ENCODE results near the gene TACC2.
"Not testable (repeated sequence)": the region's sequence is repeated elsewhere in the genome, so short reads cannot be mapped to it uniquely, and the experiment has no call there.

Gene TACC2

DNA sequence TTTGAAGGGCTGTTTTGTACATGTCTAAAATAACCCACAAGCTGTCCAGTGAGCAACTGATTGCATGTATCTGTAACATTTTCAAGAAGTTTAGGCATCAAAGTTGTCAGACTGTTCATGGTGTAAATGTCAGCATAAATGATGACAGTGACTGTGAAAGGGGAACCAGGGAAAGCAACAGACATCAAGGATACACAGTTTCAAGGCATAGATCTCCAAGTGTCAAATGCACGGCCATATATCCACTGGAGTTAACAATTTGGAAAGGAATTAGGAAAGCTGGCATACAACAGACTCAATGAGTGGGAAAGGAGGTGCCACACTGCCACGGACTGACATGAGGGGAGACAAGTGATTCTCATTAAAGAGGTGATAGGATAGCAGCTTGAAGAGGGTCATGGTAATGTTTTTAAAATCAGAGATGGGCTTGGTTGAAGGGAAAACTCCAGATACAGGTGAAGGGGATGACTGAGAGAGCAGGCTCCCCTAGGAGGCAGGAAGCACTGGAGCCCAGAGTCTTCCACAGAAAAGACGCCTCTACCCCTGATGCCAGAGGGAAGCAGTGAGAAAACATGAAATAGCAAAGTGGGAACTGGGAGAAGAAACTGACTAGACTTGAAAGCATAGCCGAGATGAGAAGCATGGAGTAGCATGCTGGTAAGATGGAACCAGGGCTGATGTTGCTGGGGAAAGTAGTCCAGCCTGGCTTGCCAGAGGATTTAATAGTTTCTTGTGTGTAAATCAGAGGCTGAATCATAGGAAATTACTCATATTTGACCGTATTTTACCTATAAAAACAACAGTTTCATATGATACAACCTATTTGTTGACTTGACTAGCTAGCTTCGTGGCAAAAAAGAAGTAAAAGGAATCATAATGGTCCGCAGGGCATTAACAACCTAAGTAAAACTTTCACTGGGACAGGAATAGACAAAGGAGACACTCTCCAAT is 32.6 kb upstream of the TACC2 start:
- no peaks in the 10 kb centered on the region for H3K4me1 ChIP-seq (ENCODE audit: control insufficient read depth in 2 of 2, insufficient read depth in 2 of 2, low read length in 2 of 2)
- peaks cover 23 to 26% of the 10 kb centered on the region in 2 donors for H3K36me3 ChIP-seq (ENCODE audit: control insufficient read depth in 2 of 2, insufficient read depth in 2 of 2, low read length in 2 of 2)

DNA sequence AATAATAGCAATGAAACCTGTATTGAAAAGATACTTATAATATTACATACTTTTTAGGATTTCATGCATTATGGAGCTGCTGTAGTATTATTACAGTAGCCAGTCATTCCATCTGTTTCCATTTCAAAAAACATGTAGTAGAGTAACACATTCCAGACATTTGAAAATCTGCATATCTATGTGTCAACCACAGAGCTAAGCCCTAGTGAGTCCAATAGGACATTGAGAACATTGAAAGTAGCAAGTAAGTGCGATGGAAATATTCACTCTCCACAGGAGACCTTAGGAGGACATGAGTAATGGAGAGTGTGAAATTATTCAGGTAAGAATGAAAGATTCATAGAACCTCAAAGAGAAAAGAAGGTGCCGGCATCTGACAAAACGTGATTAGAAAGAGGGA is 29.3 kb upstream of the TACC2 start:
- no peaks in the 10 kb centered on the region for H3K4me1 ChIP-seq (ENCODE audit: control insufficient read depth in 2 of 2, insufficient read depth in 2 of 2, low read length in 2 of 2)
- no peak overlapping the region for H3K9ac ChIP-seq (ENCODE audit: low read depth in 1 of 2, low read length in 2 of 2)
- no peaks in the 10 kb centered on the region for H3K9me3 ChIP-seq (ENCODE audit: control insufficient read depth in 2 of 2, low read length in 2 of 2)
- H3K27me3 ChIP-seq (ENCODE audit: control insufficient read depth in 2 of 2, insufficient read depth in 2 of 2, low read length in 2 of 2) = no peaks in the 10 kb centered on the region
- no peak overlapping the region for H3K4me3 ChIP-seq (ENCODE audit: low read length in 2 of 2)
- H3K36me3 ChIP-seq (ENCODE audit: control insufficient read depth in 2 of 2, insufficient read depth in 2 of 2, low read length in 2 of 2) = peaks cover 24 to 31% of the 10 kb centered on the region in 2 donors
- H3K27ac ChIP-seq (ENCODE audit: low read depth in 2 of 2, low read length in 2 of 2) = no peak overlapping the region

More for the DNA sequence above, 32.6 kb upstream of the TACC2 start:
- Histone ChIP-seq H3K9me3 (ENCODE audit: control insufficient read depth in 2 of 2, low read length in 2 of 2) (no peaks in the 10 kb centered on the region), H3K9ac (ENCODE audit: low read depth in 1 of 2, low read length in 2 of 2) (no peak overlapping the region), H3K27me3 (ENCODE audit: control insufficient read depth in 2 of 2, insufficient read depth in 2 of 2, low read length in 2 of 2) (no peaks in the 10 kb centered on the region), H3K27ac (ENCODE audit: low read depth in 2 of 2, low read length in 2 of 2) (no peak overlapping the region), H3K4me3 (ENCODE audit: low read length in 2 of 2) (no peak overlapping the region)

DNA sequence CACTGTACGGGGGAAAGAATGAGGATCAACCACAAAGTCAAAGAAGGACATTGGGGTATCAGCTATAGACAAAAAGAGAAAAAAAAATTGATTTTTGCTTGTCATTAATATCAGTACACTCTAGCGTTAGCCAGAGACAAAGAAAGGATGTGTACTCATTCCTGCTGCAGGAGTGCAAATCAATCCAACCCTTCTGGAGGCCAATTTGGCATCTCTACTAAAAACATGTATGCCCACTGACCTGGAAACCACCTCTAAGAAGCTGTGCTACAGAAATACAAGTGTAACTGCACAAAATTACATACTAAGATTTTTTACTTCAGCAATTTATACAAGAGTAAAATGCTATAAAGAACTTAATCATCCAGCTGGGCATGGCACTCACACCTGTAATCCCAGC is 27.5 kb upstream of the TACC2 start:
- no peaks in the 10 kb centered on the region for H3K9me3 ChIP-seq (ENCODE audit: control insufficient read depth in 2 of 2, low read length in 2 of 2)
- H3K9ac ChIP-seq (ENCODE audit: low read depth in 1 of 2, low read length in 2 of 2) = no peak overlapping the region
- no peaks in the 10 kb centered on the region for H3K27me3 ChIP-seq (ENCODE audit: control insufficient read depth in 2 of 2, insufficient read depth in 2 of 2, low read length in 2 of 2)
- no peak overlapping the region for H3K27ac ChIP-seq (ENCODE audit: low read depth in 2 of 2, low read length in 2 of 2)
- peaks cover 31 to 32% of the 10 kb centered on the region in 2 donors for H3K36me3 ChIP-seq (ENCODE audit: control insufficient read depth in 2 of 2, insufficient read depth in 2 of 2, low read length in 2 of 2)
- H3K4me3 ChIP-seq (ENCODE audit: low read length in 2 of 2) = no peak overlapping the region
- H3K4me1 ChIP-seq (ENCODE audit: control insufficient read depth in 2 of 2, insufficient read depth in 2 of 2, low read length in 2 of 2) = no peaks in the 10 kb centered on the region

DNA sequence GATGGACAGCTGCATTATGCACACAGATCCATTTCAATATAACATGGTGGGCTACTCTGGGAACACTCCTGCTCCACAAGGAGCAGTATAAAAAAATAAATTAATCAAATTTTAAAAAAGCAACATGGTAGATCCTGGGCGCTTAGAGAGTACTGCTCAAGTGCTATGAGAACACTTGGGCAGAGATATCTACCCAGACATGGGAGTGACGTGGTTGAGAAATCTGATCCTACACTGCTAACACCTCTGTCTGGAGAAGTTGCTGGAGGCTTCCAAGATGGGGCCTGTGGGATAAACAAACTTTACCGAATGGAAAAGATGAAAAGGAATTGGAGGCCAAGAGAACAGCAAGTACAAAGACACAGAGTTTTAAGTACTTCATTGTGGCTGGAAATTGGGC is 23.0 kb upstream of the TACC2 start:
- peaks cover 46 to 49% of the 10 kb centered on the region in 2 donors for H3K36me3 ChIP-seq (ENCODE audit: control insufficient read depth in 2 of 2, insufficient read depth in 2 of 2, low read length in 2 of 2)

DNA sequence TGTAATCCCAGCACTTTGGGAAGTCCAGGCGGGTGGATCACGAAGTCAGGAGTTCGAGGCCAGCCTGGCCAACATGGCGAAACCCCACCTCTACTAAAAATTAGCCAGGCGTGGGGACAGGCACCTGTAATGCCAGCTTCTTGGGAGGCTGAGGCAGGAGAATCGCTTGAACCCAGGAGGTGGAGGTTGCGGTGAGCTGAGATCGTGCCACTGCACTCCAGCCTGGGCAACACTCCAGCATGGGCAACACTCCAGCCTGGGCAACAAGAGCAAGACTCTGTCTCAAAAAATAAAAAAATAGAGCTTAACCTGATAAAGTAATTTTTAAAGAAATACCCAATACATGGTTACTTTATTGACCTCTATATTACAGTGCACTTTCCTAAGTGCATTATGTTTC is 19.9 kb upstream of the TACC2 start:
- not testable (repeated sequence) for H3K27me3 ChIP-seq (ENCODE audit: control insufficient read depth in 2 of 2, insufficient read depth in 2 of 2, low read length in 2 of 2); H3K9me3 ChIP-seq (ENCODE audit: control insufficient read depth in 2 of 2, low read length in 2 of 2); H3K9ac ChIP-seq (ENCODE audit: low read depth in 1 of 2, low read length in 2 of 2); H3K27ac ChIP-seq (ENCODE audit: low read depth in 2 of 2, low read length in 2 of 2); H3K4me3 ChIP-seq (ENCODE audit: low read length in 2 of 2)
- peaks cover 43 to 51% of the 10 kb centered on the region in 2 donors for H3K36me3 ChIP-seq (ENCODE audit: control insufficient read depth in 2 of 2, insufficient read depth in 2 of 2, low read length in 2 of 2)
- H3K4me1 ChIP-seq (ENCODE audit: control insufficient read depth in 2 of 2, insufficient read depth in 2 of 2, low read length in 2 of 2) = peaks cover 6 to 10% of the 10 kb centered on the region in 2 donors

More for the DNA sequence above, 23.0 kb upstream of the TACC2 start:
- no peak overlapping the region for H3K4me3 ChIP-seq (ENCODE audit: low read length in 2 of 2)
- H3K4me1 ChIP-seq (ENCODE audit: control insufficient read depth in 2 of 2, insufficient read depth in 2 of 2, low read length in 2 of 2) = no peaks in the 10 kb centered on the region
- H3K27me3 ChIP-seq (ENCODE audit: control insufficient read depth in 2 of 2, insufficient read depth in 2 of 2, low read length in 2 of 2) = no peaks in the 10 kb centered on the region
- H3K9me3 ChIP-seq (ENCODE audit: control insufficient read depth in 2 of 2, low read length in 2 of 2) = no peaks in the 10 kb centered on the region
- H3K9ac ChIP-seq (ENCODE audit: low read depth in 1 of 2, low read length in 2 of 2) = no peak overlapping the region
- H3K27ac ChIP-seq (ENCODE audit: low read depth in 2 of 2, low read length in 2 of 2) = no peak overlapping the region

DNA sequence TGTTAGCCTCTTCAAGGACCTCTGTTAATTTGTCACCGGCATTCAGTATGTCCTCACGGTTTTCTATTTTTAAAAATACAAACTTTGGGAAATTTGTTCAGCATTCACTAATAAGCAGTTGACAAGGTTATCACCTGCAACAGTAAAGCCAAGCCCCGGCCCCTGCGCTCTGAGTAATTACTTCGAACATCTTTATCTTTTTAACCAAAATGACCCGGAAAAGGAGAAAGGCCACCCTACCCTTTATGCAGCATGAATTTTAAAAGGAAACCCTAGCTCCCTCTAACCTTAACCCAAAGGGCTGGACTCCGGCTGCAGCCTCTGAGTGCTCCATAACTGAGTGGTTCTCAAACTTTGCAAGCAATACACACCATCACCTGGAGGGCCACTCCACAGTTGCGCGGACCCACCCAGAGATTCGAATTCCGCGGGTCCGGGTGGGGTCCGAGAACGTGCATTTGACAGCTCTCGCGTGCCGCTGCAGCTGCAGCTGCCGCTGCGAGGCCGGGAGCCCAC is 14.9 kb upstream of the TACC2 start:
- H3K9ac ChIP-seq (ENCODE audit: low read depth in 1 of 2, low read length in 2 of 2) = peak overlapping the region; percentile 88 to 97

GRCh38 chr10:121974535-121975294 is 14.2 kb upstream of the TACC2 start, which contains the start of gene NSMCE4A:
TSS of gene NSMCE4A (minus strand) at chr10:121975217. CDS start at chr10:121975165, 52 bp downstream.
- Histone ChIP-seq H3K27me3 (ENCODE audit: control insufficient read depth in 2 of 2, insufficient read depth in 2 of 2, low read length in 2 of 2) (no peaks in the 10 kb centered on the region), H3K4me1 (ENCODE audit: control insufficient read depth in 2 of 2, insufficient read depth in 2 of 2, low read length in 2 of 2) (peaks cover 6 to 17% of the 10 kb centered on the region in 2 donors), H3K4me3 (ENCODE audit: low read length in 2 of 2) (peak within 1 kb of the TSS; percentile 83 to 85), H3K36me3 (ENCODE audit: control insufficient read depth in 2 of 2, insufficient read depth in 2 of 2, low read length in 2 of 2) (peaks cover 8 to 9% of the 10 kb centered on the region in 2 donors), H3K27ac (ENCODE audit: low read depth in 2 of 2, low read length in 2 of 2) (peak within 1 kb of the TSS; percentile 98 to 99), H3K9me3 (ENCODE audit: control insufficient read depth in 2 of 2, low read length in 2 of 2) (no peaks in the 10 kb centered on the region), H3K9ac (ENCODE audit: low read depth in 1 of 2, low read length in 2 of 2) (peak within 1 kb of the TSS; percentile 88 to 97)

More for the DNA sequence above, 14.9 kb upstream of the TACC2 start:
- Histone ChIP-seq H3K27me3 (ENCODE audit: control insufficient read depth in 2 of 2, insufficient read depth in 2 of 2, low read length in 2 of 2) (no peaks in the 10 kb centered on the region), H3K27ac (ENCODE audit: low read depth in 2 of 2, low read length in 2 of 2) (peak overlapping the region; percentile 98 to 99), H3K36me3 (ENCODE audit: control insufficient read depth in 2 of 2, insufficient read depth in 2 of 2, low read length in 2 of 2) (peaks cover 8 to 12% of the 10 kb centered on the region in 2 donors), H3K4me1 (ENCODE audit: control insufficient read depth in 2 of 2, insufficient read depth in 2 of 2, low read length in 2 of 2) (peaks cover 6 to 17% of the 10 kb centered on the region in 2 donors), H3K4me3 (ENCODE audit: low read length in 2 of 2) (peak overlapping the region; percentile 83 to 85), H3K9me3 (ENCODE audit: control insufficient read depth in 2 of 2, low read length in 2 of 2) (no peaks in the 10 kb centered on the region)

DNA sequence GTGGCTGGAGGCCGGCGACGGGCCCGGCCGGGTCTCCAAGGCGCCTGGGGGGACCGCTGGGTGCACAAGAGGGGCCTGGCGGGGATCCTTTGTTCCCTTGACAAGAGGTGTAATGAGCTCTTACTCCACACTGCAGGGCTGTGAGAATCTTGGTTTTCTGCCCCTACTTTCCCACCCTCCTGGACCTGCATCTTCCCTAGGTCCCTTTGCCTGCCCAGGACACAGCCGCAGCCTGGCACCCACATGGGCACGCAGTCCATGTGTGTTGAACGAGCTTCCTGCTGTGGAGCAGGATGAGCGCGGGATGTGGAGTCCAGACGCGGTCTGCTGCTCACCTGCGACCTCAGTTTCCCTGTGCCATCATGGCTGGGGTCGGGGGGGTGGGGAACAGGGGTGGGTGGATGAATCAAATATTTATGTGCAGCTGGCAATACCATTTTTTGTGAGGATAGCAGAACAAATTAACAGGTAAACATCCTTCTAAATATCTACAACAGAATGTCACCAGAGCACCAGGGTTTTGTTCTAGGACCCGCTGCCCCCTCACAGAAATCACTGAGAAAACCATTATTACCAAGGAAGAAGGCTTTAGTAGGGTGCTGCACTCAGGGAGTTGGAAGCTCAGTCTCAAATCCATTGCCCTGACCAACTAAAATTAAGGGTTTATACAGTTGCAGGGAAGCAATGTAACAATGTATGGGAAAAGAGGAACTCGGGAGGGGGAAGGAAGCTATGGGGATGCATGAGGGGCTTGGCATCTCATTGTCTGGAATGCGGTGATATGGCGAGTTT is 13.5 kb upstream of the TACC2 start:
- no peaks in the 10 kb centered on the region for H3K27me3 ChIP-seq (ENCODE audit: control insufficient read depth in 2 of 2, insufficient read depth in 2 of 2, low read length in 2 of 2)
- peak overlapping the region; percentile 83 to 85 for H3K4me3 ChIP-seq (ENCODE audit: low read length in 2 of 2)
- H3K9ac ChIP-seq (ENCODE audit: low read depth in 1 of 2, low read length in 2 of 2) = peak overlapping the region; percentile 88 to 97
- H3K27ac ChIP-seq (ENCODE audit: low read depth in 2 of 2, low read length in 2 of 2) = peak overlapping the region; percentile 98 to 99
- peaks cover 6 to 17% of the 10 kb centered on the region in 2 donors for H3K4me1 ChIP-seq (ENCODE audit: control insufficient read depth in 2 of 2, insufficient read depth in 2 of 2, low read length in 2 of 2)
- H3K9me3 ChIP-seq (ENCODE audit: control insufficient read depth in 2 of 2, low read length in 2 of 2) = no peaks in the 10 kb centered on the region
- peaks cover 3 to 6% of the 10 kb centered on the region in 2 donors for H3K36me3 ChIP-seq (ENCODE audit: control insufficient read depth in 2 of 2, insufficient read depth in 2 of 2, low read length in 2 of 2)

DNA sequence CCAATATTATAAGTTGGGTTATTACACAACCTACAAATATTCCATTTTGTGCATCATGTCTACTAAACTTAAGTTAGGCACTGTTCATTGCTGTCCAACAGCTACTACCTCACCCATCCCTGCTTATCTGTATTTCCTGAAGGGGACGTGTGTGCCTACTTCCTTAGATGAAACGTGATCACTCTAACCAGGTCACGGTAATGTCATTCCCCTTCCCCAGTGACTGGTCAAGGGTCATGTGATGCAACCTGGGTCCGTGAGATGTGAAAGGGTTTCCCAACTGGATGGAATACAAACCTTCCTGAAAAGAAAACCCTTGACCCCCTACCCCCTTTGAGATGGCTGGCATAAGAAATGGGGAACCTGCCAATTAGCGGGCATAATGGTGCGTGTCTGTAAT is 12.4 kb upstream of the TACC2 start:
- Histone ChIP-seq H3K9me3 (ENCODE audit: control insufficient read depth in 2 of 2, low read length in 2 of 2) (no peaks in the 10 kb centered on the region), H3K27ac (ENCODE audit: low read depth in 2 of 2, low read length in 2 of 2) (no peak overlapping the region), H3K27me3 (ENCODE audit: control insufficient read depth in 2 of 2, insufficient read depth in 2 of 2, low read length in 2 of 2) (no peaks in the 10 kb centered on the region), H3K9ac (ENCODE audit: low read depth in 1 of 2, low read length in 2 of 2) (no peak overlapping the region), H3K36me3 (ENCODE audit: control insufficient read depth in 2 of 2, insufficient read depth in 2 of 2, low read length in 2 of 2) (peaks cover 0 to 1% of the 10 kb centered on the region in 2 donors), H3K4me3 (ENCODE audit: low read length in 2 of 2) (no peak overlapping the region), H3K4me1 (ENCODE audit: control insufficient read depth in 2 of 2, insufficient read depth in 2 of 2, low read length in 2 of 2) (peaks cover 6 to 17% of the 10 kb centered on the region in 2 donors)
